GM19351 (cell line): Measurements from ENCODE around the gene SPAG8.
A peak's percentile ranks its signal among the peaks of the same experiment; 100 is the strongest.

Experiments used
- ATAC-seq: cut with Tn5 transposase; IDR thresholded peaks from one replicate; pipeline ENCODE4 v1.9.1; 2021; ENCODE audit warnings: mild to moderate bottlenecking, moderate library complexity; ENCODE audit not compliant: unreplicated experiment

Gene SPAG8, protein sequence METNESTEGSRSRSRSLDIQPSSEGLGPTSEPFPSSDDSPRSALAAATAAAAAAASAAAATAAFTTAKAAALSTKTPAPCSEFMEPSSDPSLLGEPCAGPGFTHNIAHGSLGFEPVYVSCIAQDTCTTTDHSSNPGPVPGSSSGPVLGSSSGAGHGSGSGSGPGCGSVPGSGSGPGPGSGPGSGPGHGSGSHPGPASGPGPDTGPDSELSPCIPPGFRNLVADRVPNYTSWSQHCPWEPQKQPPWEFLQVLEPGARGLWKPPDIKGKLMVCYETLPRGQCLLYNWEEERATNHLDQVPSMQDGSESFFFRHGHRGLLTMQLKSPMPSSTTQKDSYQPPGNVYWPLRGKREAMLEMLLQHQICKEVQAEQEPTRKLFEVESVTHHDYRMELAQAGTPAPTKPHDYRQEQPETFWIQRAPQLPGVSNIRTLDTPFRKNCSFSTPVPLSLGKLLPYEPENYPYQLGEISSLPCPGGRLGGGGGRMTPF

DNA sequence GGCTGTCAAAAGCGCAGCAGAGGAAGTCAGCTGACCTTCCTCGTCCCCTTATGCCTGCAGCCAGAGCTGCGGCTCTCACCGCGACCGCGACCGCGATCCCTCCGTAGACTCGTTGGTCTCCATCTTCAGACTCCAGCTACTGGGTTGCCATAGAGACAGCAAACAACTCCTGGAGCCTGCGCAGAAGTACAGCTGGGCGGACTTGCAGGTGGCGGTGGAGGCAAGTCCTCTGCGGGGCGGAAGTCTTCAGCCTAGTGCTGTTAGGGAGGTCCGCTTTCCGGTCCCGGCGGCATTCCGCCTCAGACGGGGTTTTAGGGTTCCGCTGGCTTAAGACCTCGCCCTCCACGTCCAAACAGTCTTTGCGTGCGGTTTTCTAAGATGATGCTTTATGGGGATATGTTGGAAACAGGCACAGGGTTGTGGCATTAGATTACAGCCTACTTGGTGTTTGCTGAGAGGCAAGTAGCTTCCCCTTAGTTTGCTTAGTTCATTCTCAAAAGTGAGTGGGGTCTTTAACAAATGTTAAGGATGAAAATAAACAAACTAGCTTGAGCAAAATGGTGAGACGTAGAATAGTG, at the start of gene SPAG8:
SPAG8 (minus strand) TSS at position 238 of the 578 bp plus-strand sequence; CDS start at position 123, 115 bp downstream.
- ATAC-seq, result peak; percentile 64

DNA sequence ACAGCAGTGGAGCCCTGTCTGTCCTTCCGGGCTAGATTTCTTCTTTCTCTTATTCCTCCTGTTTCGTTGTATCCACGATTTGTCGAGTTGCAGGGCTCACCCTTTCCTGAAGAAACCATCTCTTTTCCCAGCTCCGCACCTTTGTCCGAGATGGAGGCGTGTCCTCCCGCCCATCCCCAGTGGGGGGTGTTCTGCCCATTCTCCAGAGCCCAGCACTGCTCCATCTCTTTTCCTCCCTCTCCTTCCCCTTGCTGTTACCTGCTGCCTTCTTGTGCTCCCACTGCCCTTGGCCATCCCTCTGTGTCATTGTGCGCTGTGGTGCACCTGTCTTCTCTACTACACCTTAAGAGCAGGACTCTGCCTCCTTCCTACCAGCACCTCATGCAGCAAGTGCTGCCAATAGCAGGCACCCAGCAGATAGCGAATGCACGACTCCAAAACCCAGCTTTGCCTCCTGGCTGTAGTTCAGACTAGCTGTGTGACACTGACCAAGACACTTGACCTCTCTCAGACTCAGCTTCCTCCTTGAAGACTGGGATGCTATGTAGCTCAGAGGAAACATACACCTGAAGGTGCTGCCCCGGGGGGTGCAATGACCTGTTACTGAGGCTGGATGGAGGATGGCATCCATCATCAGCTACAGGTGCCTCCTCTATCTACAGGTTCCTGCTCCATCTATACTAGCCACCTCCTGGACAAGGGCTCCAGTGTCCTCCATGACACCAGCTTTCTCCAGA, 49.3 kb upstream of the SPAG8 start:
- no peak for ATAC-seq

DNA sequence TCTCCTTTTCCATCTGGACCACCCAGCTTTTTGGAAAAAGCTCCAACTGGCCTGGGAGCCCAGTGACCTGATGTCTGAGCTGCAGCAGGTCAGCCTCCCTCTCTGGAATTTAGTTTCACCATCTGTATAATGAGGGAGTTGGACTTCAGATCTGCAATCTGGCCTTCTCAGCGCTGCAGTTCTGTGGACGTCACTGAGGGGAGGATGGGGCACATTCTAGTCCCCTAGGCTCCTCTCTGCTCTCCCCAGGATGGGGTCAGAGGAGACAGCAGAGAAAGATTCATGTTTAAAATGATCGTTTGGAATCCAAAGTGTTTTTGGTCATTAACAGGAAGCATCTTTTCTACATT, 47.9 kb upstream of the SPAG8 start:
- no peak for ATAC-seq

- no peak for ATAC-seq
Observed at GRCh38 chr9:35859310-35859989, 47.4 kb upstream of the SPAG8 start.

DNA sequence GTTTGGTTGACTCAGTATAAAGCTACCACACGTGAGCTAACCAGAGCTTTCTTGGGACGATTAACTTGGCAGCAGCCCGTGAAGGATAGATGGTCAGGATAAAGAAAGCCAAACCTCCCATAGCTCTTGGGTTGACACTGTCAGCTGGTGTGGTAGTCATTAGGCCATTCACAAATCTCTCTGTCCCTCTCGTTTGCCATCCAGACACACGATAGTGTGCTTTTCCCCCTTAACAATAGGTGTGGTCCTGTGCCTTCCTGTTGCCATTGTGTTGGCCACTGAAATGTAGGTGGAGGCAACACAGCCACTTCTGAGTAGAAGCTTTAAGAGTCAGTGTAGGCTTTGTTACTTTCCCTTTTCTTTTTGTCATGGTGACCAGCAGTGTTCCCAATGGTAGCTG, 46.4 kb upstream of the SPAG8 start:
- ATAC-seq, result no peak

- ATAC-seq, result no peak
Observed at GRCh38 chr9:35856882-35857281, 44.8 kb upstream of the SPAG8 start.

GRCh38 chr9:35856206-35856605, 44.1 kb upstream of the SPAG8 start:
- no peak for ATAC-seq

DNA sequence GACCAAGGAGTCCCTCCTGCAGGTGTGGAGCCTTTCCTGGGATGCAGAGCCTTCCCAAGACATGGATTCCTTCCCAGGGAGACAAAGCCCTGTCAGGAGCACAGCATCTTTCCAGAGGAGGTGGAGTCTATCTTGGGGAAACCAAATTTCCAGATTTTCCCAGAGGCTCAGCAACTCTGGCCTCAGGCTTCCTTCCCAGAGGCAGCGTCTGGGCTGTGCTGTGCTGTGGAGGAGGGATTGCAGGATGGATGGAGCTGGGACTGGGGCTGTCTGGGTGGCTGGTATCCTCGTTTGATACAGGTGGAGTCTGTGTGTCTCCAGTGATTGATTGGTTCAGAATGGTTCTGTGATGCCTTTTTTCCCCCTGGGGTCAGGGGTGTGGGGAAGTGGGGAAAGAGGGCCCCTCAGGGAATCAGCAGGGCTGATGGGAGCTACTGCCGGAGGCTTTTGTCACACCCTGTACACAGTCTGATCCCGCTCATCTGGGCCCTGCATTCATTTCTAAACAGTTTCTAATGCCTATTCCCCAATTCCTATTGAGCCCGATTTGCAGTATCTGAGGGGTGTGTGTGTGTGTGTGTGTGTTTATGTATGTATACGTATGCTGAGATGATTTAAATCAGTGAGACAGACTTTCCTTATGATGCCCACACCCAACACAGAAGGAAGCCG, 42.2 kb upstream of the SPAG8 start:
- no peak for ATAC-seq

DNA sequence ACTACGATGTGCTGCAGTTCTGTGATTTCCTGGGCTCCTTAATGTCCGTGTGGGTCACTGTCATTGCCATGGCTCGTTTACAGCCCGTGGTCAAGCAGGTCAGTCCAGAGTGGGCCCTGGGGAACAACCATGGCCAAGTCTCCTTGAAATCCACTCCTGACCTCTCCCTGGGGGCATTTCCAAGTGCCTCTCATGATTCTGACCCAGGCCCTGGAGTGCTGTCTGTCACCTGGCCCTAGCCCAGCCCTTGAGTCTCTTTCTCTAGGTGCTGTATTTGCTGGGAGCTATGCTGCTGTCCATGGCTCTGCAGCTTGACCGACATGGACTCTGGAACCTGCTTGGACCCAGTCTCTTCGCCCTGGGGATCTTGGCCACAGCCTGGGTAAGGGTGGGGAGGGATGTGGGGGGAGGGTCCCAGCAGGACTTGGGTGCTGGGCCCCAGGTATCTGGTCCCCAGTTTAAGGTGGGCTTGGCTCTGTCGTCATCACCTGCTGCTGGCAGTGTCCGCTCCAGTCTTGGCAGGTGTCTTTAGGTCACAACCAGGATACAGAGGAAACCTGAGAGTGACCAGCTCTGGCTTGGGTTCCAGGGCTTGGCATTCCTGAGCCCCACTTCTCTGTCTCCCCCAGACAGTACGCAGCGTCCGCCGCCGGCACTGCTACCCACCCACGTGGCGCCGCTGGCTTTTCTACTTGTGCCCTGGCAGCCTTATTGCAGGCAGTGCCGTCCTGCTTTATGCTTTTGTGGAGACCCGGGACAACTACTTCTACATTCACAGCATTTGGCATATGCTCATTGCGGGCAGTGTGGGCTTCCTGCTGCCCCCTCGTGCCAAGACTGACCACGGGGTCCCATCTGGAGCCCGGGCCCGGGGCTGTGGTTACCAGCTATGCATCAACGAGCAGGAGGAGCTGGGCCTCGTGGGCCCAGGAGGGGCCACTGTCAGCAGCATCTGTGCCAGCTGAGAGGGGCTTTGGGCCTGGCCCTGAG, 41.1 kb upstream of the SPAG8 start:
- no peak for ATAC-seq

DNA sequence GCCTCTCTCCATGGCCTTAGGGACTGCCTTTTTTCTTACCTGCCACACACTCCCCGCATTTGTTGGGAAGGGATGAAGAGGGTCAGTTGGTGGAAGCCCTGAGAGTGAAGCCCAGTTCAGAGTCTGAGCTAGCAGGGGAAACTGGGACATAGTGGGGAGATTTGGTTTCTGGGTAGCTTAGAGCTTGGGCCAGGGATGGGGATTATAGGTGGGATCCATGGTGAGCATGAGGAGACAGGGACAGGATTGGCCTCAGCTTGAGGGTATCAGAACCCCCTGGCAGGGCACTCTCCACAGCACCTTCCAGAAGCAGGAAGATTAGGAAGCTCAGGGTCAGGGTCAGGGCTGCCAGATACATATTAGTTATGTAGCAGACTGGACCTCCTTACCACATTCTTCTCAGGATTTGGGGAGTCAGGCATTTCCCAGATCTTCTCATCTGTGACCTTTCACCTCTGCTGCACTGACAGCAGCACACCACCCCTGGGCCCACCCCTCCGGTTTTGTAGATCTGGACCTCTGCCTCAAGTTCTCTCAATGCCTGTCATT, 40.3 kb upstream of the SPAG8 start:
- no peak for ATAC-seq

DNA sequence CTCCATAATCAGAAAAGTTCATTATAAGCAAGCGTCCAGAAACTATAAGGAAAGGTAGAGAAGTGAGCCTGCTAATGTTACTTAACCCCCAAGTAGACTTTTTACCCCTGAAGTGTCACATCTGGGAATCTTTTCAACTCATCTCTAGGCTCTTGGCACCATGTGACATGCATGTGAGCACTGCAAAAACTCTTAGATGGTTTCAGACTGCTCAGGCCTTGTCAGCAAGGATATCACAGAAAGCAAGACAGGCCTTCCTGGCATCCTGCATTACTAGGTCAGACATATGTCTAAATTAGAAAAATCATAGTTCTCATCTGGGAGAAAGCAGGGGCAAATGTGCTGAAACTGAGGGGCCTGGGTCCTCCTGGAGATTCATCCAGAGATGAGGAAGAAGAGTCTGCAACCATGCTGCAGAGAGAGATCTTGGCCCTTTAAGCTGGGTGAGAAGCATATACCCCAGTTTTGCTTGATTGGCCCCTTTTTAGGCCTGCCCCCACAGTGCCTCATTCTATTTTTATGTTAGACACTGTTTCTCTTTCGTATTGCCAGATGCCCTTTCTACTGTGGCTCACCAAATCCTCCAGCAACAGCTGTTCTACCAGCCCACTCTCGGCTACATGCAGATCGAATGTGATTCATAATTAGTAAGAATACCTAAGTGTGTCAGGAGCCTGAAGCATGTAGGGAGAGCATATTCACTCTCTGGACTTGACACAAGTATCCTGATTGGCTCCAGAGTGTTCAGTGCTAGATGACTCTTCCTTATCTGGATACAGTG, 35.9 kb upstream of the SPAG8 start:
- peak; percentile 92 for ATAC-seq

DNA sequence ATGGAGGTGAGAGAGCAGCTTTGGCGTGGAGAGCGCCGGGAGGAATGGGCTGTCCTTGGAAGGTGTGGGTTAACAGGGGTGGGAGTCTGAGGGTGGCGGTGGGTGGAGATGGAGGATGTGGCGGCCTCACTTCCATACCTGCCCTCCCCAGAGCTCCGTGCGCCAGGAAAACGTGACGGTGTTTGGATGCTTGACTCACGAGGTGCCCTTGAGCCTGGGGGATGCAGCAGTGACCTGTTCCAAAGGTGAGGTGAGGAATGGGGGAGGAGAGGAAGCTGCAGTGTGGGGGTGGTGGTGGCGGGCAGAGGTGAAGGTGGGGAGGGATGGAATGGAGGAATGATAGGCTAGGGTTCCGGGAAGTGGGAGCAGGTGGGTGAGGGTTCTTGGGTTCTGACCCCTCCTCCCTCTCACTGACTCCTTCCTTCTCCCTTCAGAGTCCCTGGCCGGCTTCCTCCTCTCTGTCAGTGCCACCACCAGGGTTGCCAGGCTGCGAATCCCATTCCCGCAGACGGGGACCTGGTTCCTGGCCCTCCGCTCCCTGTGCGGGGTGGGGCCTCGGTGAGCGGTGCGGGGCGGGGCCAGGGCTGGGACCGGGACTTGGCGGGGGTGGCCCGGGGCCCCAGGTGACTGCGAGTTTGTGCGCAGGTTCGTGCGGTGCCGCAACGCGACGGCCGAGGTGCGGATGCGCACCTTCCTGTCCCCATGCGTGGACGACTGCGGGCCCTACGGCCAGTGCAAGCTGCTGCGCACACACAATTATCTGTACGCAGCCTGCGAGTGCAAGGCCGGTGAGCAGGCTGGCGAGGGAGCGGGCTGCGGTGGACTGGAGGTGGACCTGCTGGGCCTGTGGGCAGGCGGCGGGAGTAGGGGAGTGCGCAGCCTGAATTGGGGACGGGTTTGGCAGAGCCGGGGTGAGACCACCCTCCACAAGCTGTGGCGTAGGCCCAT, 34.0 kb upstream of the SPAG8 start:
- ATAC-seq, result no peak

- ATAC-seq, result no peak
Observed at GRCh38 chr9:35844628-35845270, 32.7 kb upstream of the SPAG8 start.

- ATAC-seq, result peak; percentile 84
Observed at GRCh38 chr9:35842795-35843194, 30.7 kb upstream of the SPAG8 start.

DNA sequence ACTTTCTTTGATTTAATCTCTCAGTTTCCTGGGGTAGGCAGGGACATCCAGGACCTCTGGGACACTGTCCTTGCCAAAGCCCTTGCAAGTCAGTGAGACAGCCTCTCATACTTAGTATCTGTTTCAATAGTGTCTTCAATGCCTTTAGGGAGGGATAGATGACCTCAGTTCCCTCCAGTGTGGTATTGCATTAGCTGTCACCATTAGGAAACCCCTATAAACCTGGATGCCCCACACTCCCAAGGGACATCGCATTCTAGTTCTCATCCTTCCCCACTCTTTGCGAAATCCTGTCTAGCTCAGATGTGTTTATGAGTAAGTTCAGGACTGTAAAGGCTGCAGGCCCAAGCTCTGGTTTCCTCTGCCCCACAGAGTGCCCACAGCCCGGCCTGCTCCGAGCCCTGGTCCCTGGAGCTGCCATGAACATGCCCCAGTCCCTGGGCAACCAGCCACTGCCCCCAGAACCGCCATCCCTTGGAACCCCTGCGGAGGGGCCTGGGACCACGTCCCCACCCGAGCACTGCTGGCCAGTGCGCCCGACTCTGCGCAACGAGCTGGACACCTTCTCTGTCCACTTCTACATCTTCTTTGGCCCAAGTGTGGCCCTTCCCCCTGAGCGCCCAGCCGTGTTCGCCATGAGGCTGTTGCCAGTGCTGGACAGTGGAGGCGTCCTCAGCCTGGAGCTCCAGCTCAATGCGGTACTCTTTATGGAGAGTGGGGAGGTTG, 30.1 kb upstream of the SPAG8 start:
- no peak for ATAC-seq

DNA sequence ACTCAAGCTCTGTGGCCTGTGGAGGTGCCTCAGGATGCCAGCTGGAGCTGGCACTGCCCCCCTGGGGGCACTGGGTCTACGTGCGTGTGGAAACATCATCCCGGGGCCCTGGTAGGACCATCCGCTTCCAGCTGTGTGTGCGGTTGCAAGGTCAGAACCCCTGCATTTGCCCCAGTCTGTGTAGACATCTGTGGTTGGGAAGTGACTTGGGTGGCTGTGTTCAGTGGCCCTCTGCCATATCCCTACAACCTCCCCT, 29.5 kb upstream of the SPAG8 start:
- no peak for ATAC-seq
